DOHH2 (cell line): ENCODE measurements around the gene ELFN1.

Source experiments
- H3F3A ChIP-seq: fragments of 200-600 bp; sonication (generic), shearing (Covaris generic); 2 replicates; pipeline ENCODE4 v1.6.0; 2016; ENCODE audit warnings: antibody characterized with exemption, mild to moderate bottlenecking; ENCODE audit not compliant: control insufficient read depth, insufficient read depth
- H3K27ac ChIP-seq: fragments of 200-600 bp; sonication (generic); 2 replicates; pipeline ENCODE4 v1.5.1; 2014; ENCODE audit warnings: low read depth, mild to moderate bottlenecking, low read length, moderate library complexity
- H3K27me3 ChIP-seq: fragments of 200-600 bp; sonication (generic); 2 replicates; pipeline ENCODE4 v1.6.1; 2014; ENCODE audit warnings: mild to moderate bottlenecking, low read length, mixed read lengths; ENCODE audit not compliant: control insufficient read depth
- H3K36me3 ChIP-seq: fragments of 200-600 bp; sonication (generic); 2 replicates; pipeline ENCODE4 v1.6.1; 2014; ENCODE audit warnings: mild to moderate bottlenecking, low read length, moderate library complexity, mixed read lengths; ENCODE audit not compliant: control insufficient read depth
- H3K4me1 ChIP-seq: fragments of 200-600 bp; sonication (generic); 2 replicates; pipeline ENCODE4 v1.6.1; 2014; ENCODE audit warnings: mild to moderate bottlenecking, low read length, mixed read lengths; ENCODE audit not compliant: control insufficient read depth
- H3K4me2 ChIP-seq: fragments of 200-600 bp; sonication (generic); 2 replicates; pipeline ENCODE4 v1.6.0; 2014; ENCODE audit warnings: mild to moderate bottlenecking, low read length, moderate library complexity
- H3K4me3 ChIP-seq: fragments of 200-600 bp; sonication (generic); 2 replicates; pipeline ENCODE4 v1.5.1; 2014; ENCODE audit warnings: mild to moderate bottlenecking, low read length, mixed read lengths
- H3K79me2 ChIP-seq: fragments of 200-600 bp; sonication (generic); 2 replicates; pipeline ENCODE4 v1.6.1; 2014; ENCODE audit warnings: mild to moderate bottlenecking, low read length, mixed read lengths; ENCODE audit not compliant: control insufficient read depth
- H3K9me2 ChIP-seq: fragments of 200-600 bp; sonication (generic); replicated peaks from 2 replicates; pipeline ENCODE4 v1.6.1; 2014; ENCODE audit warnings: mild to moderate bottlenecking, low read length, mixed read lengths; ENCODE audit not compliant: control insufficient read depth
- H3K9me3 ChIP-seq: fragments of 200-600 bp; sonication (generic); 2 replicates; pipeline ENCODE4 v1.6.1; 2014; ENCODE audit warnings: antibody characterized with exemption, low read length, mixed read lengths; ENCODE audit not compliant: control insufficient read depth, insufficient read depth
- H4K20me1 ChIP-seq: fragments of 200-600 bp; sonication (generic); 2 replicates; pipeline ENCODE4 v1.6.0; 2014; ENCODE audit warnings: low read depth, mild to moderate bottlenecking, antibody characterized with exemption, low read length, moderate library complexity; ENCODE audit not compliant: control insufficient read depth, insufficient read depth
- CTCF ChIP-seq: fragments of 200-600 bp; sonication (generic); IDR thresholded peaks from one replicate; pipeline ENCODE4 v1.5.1; 2014; ENCODE audit warnings: antibody characterized with exemption, mild to moderate bottlenecking, low read depth, low read length; ENCODE audit not compliant: poor library complexity, severe bottlenecking
- EZH2phosphoT487 ChIP-seq: fragments of 200-600 bp; sonication (generic); IDR thresholded peaks from 2 replicates; pipeline ENCODE4 v1.6.1; 2017; ENCODE audit warnings: borderline replicate concordance, mild to moderate bottlenecking, antibody characterized with exemption, low read length, moderate library complexity, mixed read lengths

ELFN1 gene

DNA sequence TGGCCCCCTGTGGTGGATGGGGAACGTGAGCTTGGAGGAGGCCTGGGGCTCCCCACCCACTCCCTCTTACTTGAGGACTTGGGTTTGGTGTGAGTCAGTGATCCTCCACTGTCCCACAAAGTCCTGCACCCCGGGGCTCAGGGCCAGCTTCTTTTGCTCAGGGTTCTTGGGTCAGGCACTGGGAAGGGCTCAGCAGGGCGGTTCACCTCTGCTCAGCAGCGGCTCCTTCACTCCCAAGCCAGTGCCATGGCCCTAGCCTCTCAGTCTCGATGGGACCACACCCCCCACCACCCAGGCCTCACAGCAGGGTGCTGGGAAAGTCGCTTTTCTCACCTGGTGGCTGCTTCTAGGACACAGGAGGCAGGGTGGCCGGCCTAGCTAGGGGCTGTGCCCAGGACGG lies 59.1 kb downstream of the ELFN1 start:
- H3K9me2 ChIP-seq, result no peaks in the 10 kb centered on the region
- 0 out of 2 replicates have a peak, but pooled peaks cover 2% of the 10 kb centered on the region for H3K27me3 ChIP-seq
- no peak overlapping the region for H3K27ac ChIP-seq
- H3K4me1 ChIP-seq, result no peaks in the 10 kb centered on the region
- TF ChIP-seq CTCF (no peak), EZH2phosphoT487 (no peak)
- H3F3A ChIP-seq, result no peaks in the 10 kb centered on the region
- no peaks in the 10 kb centered on the region for H3K36me3 ChIP-seq
- 0 out of 2 replicates have a peak, but pooled peaks cover 2% of the 10 kb centered on the region for H4K20me1 ChIP-seq
- H3K4me3 ChIP-seq, result no peak overlapping the region
- no peaks in the 10 kb centered on the region for H3K79me2 ChIP-seq
- no peak overlapping the region for H3K4me2 ChIP-seq
- no peaks in the 10 kb centered on the region for H3K9me3 ChIP-seq

DNA sequence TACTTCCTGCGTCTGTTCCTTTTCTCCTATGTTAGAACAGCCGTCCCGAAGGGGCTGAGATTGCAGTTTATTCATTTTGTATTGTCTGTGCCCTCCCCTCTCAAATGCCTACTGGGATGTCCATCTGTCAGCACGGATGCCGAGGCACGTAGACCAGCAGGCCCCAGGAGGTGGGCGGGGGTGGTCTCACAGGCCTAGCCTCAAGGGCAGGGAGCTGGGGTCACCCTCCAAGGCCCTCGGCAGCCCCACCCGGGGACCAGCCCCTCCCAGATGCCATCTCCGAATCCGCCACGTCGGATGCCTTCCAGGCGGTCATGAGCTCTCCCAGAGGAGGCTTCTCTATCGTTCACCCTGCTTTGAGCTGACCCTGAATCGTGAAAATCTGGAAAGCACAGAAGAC lies 59.7 kb downstream of the ELFN1 start:
- no peaks in the 10 kb centered on the region for H3K9me3 ChIP-seq
- TF ChIP-seq CTCF (no peak), EZH2phosphoT487 (no peak)
- no peak overlapping the region for H3K27ac ChIP-seq
- no peaks in the 10 kb centered on the region for H3K9me2 ChIP-seq
- no peaks in the 10 kb centered on the region for H3K4me1 ChIP-seq
- no peak overlapping the region for H3K4me3 ChIP-seq
- no peaks in the 10 kb centered on the region for H3K79me2 ChIP-seq
- no peaks in the 10 kb centered on the region for H3K36me3 ChIP-seq
- 0 out of 2 replicates have a peak, but pooled peaks cover 2% of the 10 kb centered on the region for H4K20me1 ChIP-seq
- 0 out of 2 replicates have a peak, but pooled peaks cover 2% of the 10 kb centered on the region for H3K27me3 ChIP-seq
- no peak overlapping the region for H3K4me2 ChIP-seq
- no peaks in the 10 kb centered on the region for H3F3A ChIP-seq

- no peak overlapping the region for H3K4me2 ChIP-seq
- no peaks in the 10 kb centered on the region for H3K9me3 ChIP-seq
- no peaks in the 10 kb centered on the region for H3K9me2 ChIP-seq
- H3K4me3 ChIP-seq, result no peak overlapping the region
- 0 out of 2 replicates have a peak, but pooled peaks cover 2% of the 10 kb centered on the region for H3K27me3 ChIP-seq
- 0 out of 2 replicates have a peak, but pooled peaks cover 4% of the 10 kb centered on the region for H3K4me1 ChIP-seq
- H3K36me3 ChIP-seq, result no peaks in the 10 kb centered on the region
- H4K20me1 ChIP-seq, result 0 out of 2 replicates have a peak, but pooled peaks cover 2% of the 10 kb centered on the region
- no peak overlapping the region for H3K27ac ChIP-seq
- no peaks in the 10 kb centered on the region for H3K79me2 ChIP-seq
- no peaks in the 10 kb centered on the region for H3F3A ChIP-seq
- TF ChIP-seq EZH2phosphoT487 (no peak), CTCF (no peak)
Measured at GRCh38 chr7:1732072-1732471, 62.0 kb downstream of the ELFN1 start.
